BLaER1 (cell line): ENCODE measurements around the gene CES2.

Source experiments
- H3K27ac ChIP-seq: shearing (Covaris generic); formaldehyde crosslinking; 2 replicates; pipeline ENCODE4 v1.8.1; 2022
- H3K27me3 ChIP-seq: shearing (Covaris generic); formaldehyde crosslinking; 2 replicates; pipeline ENCODE4 v1.8.1; 2022
- H3K36me3 ChIP-seq: shearing (Covaris generic); formaldehyde crosslinking; 2 replicates; pipeline ENCODE4 v1.8.1; 2022
- H3K4me1 ChIP-seq: shearing (Covaris generic); formaldehyde crosslinking; 2 replicates; pipeline ENCODE4 v1.8.1; 2022
- H3K4me2 ChIP-seq: shearing (Covaris generic); formaldehyde crosslinking; 2 replicates; pipeline ENCODE4 v1.8.1; 2022
- H3K4me3 ChIP-seq: shearing (Covaris generic); formaldehyde crosslinking; 2 replicates; pipeline ENCODE4 v1.8.1; 2022
- H3K9ac ChIP-seq: shearing (Covaris generic); formaldehyde crosslinking; 2 replicates; pipeline ENCODE4 v1.8.1; 2022
- H3K9me3 ChIP-seq: shearing (Covaris generic); formaldehyde crosslinking; 2 replicates; pipeline ENCODE4 v1.8.1; 2022
- H4K20me1 ChIP-seq: shearing (Covaris generic); formaldehyde crosslinking; 2 replicates; pipeline ENCODE4 v1.8.1; 2022
- Cebpa-rat ChIP-seq: shearing (Covaris generic); IDR thresholded peaks from 2 replicates; pipeline ENCODE4 v1.8.1; 2022

The CES2 gene

GRCh38 chr16:66901626-66902025, 33.7 kb upstream of the CES2 start:
- H3K4me2 ChIP-seq: peak overlapping the region; percentile 83
- no peaks in the 10 kb centered on the region for H4K20me1 ChIP-seq
- H3K36me3 ChIP-seq: no peaks in the 10 kb centered on the region
- H3K9ac ChIP-seq: no peak overlapping the region
- no peaks in the 10 kb centered on the region for H3K9me3 ChIP-seq
- no peak for TF ChIP-seq Cebpa-rat
- H3K4me3 ChIP-seq: no peak overlapping the region
- H3K4me1 ChIP-seq: peaks cover 70% of the 10 kb centered on the region
- peak overlapping the region; percentile 51; the same call in 1 of the 2 replicates for H3K27ac ChIP-seq
- H3K27me3 ChIP-seq: no peaks in the 10 kb centered on the region

GRCh38 chr16:66902648-66903543, 32.4 kb upstream of the CES2 start:
- Histone ChIP-seq H4K20me1 (no peaks in the 10 kb centered on the region), H3K27ac (peak overlapping the region; percentile 54), H3K27me3 (no peaks in the 10 kb centered on the region), H3K36me3 (no peaks in the 10 kb centered on the region), H3K9ac (peak overlapping the region; percentile 20; the same call in 1 of the 2 replicates), H3K9me3 (no peaks in the 10 kb centered on the region), H3K4me1 (peaks cover 73% of the 10 kb centered on the region), H3K4me3 (0 out of 2 replicates have a peak overlapping the region, but pooled peaks have one; percentile 33), H3K4me2 (peak overlapping the region; percentile 83)
- TF ChIP-seq Cebpa-rat: no peak

GRCh38 chr16:66903544-66904427, 31.5 kb upstream of the CES2 start:
- Histone ChIP-seq H3K4me1 (peaks cover 81% of the 10 kb centered on the region), H3K4me2 (peak overlapping the region; percentile 83), H3K9me3 (no peaks in the 10 kb centered on the region), H3K27me3 (no peaks in the 10 kb centered on the region), H4K20me1 (no peaks in the 10 kb centered on the region), H3K4me3 (0 out of 2 replicates have a peak overlapping the region, but pooled peaks have one; percentile 33), H3K9ac (peak overlapping the region; percentile 20; the same call in 1 of the 2 replicates), H3K36me3 (no peaks in the 10 kb centered on the region), H3K27ac (peak overlapping the region; percentile 54)
- no peak for TF ChIP-seq Cebpa-rat

- H3K4me3 ChIP-seq: no peak overlapping the region
Measured at GRCh38 chr16:66904428-66904845, 30.9 kb upstream of the CES2 start.

GRCh38 chr16:66904846-66905632, 30.3 kb upstream of the CES2 start:
- H3K4me2 ChIP-seq: peak overlapping the region; percentile 83
- H3K4me1 ChIP-seq: peaks cover 72% of the 10 kb centered on the region
- H3K27me3 ChIP-seq: no peaks in the 10 kb centered on the region
- H3K4me3 ChIP-seq: no peak overlapping the region
- no peak overlapping the region for H3K9ac ChIP-seq
- H3K36me3 ChIP-seq: no peaks in the 10 kb centered on the region
- H4K20me1 ChIP-seq: no peaks in the 10 kb centered on the region
- TF ChIP-seq Cebpa-rat: no peak
- peak overlapping the region; percentile 54; the same call in 1 of the 2 replicates for H3K27ac ChIP-seq
- no peaks in the 10 kb centered on the region for H3K9me3 ChIP-seq

More at GRCh38 chr16:66904428-66904845, 30.9 kb upstream of the CES2 start:
- Histone ChIP-seq H4K20me1 (no peaks in the 10 kb centered on the region), H3K27ac (peak overlapping the region; percentile 54; the same call in 1 of the 2 replicates), H3K9me3 (no peaks in the 10 kb centered on the region), H3K4me1 (peaks cover 78% of the 10 kb centered on the region), H3K36me3 (no peaks in the 10 kb centered on the region), H3K9ac (peak overlapping the region; percentile 20; the same call in 1 of the 2 replicates), H3K27me3 (no peaks in the 10 kb centered on the region), H3K4me2 (peak overlapping the region; percentile 83)
- TF ChIP-seq Cebpa-rat: no peak

GRCh38 chr16:66905633-66906539, 29.4 kb upstream of the CES2 start:
- H3K9me3 ChIP-seq: no peaks in the 10 kb centered on the region
- H4K20me1 ChIP-seq: no peaks in the 10 kb centered on the region
- peak overlapping the region; percentile 53 for H3K4me2 ChIP-seq
- no peak overlapping the region for H3K27ac ChIP-seq
- H3K36me3 ChIP-seq: no peaks in the 10 kb centered on the region
- no peaks in the 10 kb centered on the region for H3K27me3 ChIP-seq
- no peak overlapping the region for H3K9ac ChIP-seq
- no peak for TF ChIP-seq Cebpa-rat
- H3K4me1 ChIP-seq: peaks cover 65% of the 10 kb centered on the region
- H3K4me3 ChIP-seq: no peak overlapping the region

GRCh38 chr16:66906916-66907836, 28.1 kb upstream of the CES2 start:
- Histone ChIP-seq H3K4me3 (no peak overlapping the region), H3K9ac (no peak overlapping the region), H3K36me3 (no peaks in the 10 kb centered on the region), H3K27ac (no peak overlapping the region), H3K4me1 (peaks cover 52% of the 10 kb centered on the region), H4K20me1 (no peaks in the 10 kb centered on the region), H3K4me2 (0 out of 2 replicates have a peak overlapping the region, but pooled peaks have one; percentile 3), H3K27me3 (no peaks in the 10 kb centered on the region), H3K9me3 (no peaks in the 10 kb centered on the region)
- TF ChIP-seq Cebpa-rat: no peak

GRCh38 chr16:66908116-66908515, 27.2 kb upstream of the CES2 start:
- Histone ChIP-seq H3K4me3 (no peak overlapping the region), H3K9me3 (no peaks in the 10 kb centered on the region), H3K4me1 (peaks cover 43% of the 10 kb centered on the region), H3K36me3 (no peaks in the 10 kb centered on the region), H3K4me2 (0 out of 2 replicates have a peak overlapping the region, but pooled peaks have one; percentile 3), H3K9ac (no peak overlapping the region), H4K20me1 (no peaks in the 10 kb centered on the region), H3K27me3 (no peaks in the 10 kb centered on the region), H3K27ac (no peak overlapping the region)
- TF ChIP-seq Cebpa-rat: no peak
